ENCODE data around the gene CFP. TPM values are rescaled to one million over a fixed set of nuclear protein-coding genes. Genes with fewer than 3 reads are reported as not detected.
"Not testable (repeated sequence)": the region's sequence is repeated elsewhere in the genome, so short reads cannot be mapped to it uniquely, and the experiment has no call there.

CFP gene
- 1 to 10 TPM; 1.5 to 3.0 (median 1.8) TPM for polyA plus RNA-seq (ENCODE audit: insufficient read length in 3 of 3)
- long read RNA-seq, donor 1: 0 reads
- long read RNA-seq, donor 2: 0 reads
- long read RNA-seq, donor 3: 0 reads
- long read RNA-seq, donor 4: 0 reads
- long read RNA-seq, donor 5: 0 reads
- long read RNA-seq, donor 6: 0 reads
- long read RNA-seq, donor 7: 0 reads
- long read RNA-seq, donor 8: 0 reads
- long read RNA-seq, donor 9: 0 reads
- long read RNA-seq, donor 10: 0 reads
- long read RNA-seq, donor 11: 0 reads
- long read RNA-seq, donor 12: 0 reads
- long read RNA-seq, donor 13: 0 reads
- long read RNA-seq, donor 14: 0 reads
- long read RNA-seq, donor 15, partial matches to known transcripts: 0 of 2 reads
- long read RNA-seq, donor 15, other reads (novel, unspliced or antisense): 0 of 2 reads
- long read RNA-seq, donor 16, partial matches to known transcripts: 0 of 2 reads
- long read RNA-seq, donor 16, other reads (novel, unspliced or antisense): 0 of 2 reads

DNA sequence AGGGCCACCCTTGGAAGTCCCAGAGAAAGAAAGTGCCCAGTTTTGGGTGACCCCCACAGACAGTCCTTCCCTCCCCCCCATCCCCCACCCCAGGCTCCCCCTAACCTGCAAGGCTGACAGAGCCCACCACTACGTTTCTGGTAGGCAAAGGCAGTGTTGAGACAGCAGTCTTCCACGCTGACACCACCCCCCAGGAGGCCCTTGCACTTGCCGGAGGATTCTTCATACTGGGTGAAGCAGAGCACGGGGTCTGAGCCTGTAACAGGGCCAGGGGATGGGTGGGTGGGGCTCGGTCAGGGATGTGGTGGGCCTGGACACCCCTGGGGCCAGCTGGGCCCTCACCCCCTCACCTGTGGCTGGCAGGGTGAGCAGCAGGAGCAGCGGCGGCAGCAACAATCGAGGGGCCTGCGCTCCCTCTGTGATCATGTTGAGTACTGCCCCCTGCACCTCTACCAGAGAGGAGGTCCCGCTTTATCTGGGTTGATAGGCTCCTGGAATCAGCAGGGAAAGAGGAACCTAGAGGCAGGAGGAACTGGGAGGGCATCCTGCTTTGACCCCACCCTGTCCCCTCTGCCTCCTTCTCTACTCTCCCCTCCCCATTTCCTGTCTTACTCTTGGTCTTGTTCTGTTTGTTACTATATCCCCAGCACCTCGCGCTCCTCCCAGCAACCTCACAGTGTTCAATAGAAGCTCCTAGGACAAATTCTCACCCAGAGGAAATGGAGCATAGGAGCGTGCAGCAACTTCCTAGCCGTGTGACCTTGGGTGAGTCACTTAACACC is at the start of gene CFP:
Gene CFP, minus strand, starts transcription at position 512 of the 782 bp plus-strand sequence. Its CDS starts 86 bp downstream, at position 426.
- no peak for DNase-seq (ENCODE audit: extremely low read depth in 1 of 11, low read depth in 9 of 11, low spot score in 4 of 11)

DNA sequence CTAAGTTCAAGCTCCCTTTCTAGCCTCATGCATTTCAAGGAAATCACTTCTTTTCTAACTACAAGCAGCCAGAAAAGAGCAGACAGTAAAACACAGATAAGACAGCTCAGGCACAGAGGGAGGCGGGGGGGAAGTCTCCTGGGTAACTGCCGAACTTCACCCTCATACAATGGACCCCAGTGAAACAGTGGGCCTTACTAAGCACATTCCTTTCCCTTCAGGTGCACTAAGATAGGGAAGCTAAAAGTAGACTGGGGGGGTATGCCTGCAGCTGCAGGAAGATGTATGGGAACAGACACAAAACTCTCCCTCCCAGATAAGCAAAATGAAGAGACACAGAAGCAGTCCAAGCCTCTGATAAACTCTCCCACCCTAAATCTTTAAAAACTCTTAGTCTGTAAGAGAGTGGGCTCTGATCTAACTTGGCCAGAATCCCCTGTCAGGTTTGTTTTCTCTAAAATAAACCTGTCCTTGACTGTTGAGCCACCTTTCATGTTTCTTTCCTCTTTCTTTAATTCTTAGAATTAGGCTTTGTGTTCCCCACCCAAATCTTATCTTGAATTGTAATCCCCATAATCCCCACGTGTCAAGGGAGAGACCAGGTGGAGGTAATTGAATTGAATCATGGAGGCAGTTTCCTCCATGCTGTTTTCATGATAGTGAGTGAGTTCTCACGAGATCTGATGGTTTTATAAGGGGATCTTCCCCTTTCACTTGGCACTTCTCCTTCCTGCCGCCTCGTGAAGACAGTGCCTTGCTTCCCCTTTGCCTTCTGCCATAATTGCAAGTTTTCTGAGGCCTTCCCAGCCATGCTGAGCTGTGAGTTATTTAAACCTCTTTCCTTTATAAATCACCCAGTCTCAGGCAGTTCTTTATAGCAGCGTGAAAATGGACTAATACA is 46.5 kb upstream of the CFP start:
- not testable (repeated sequence) for DNase-seq (ENCODE audit: extremely low read depth in 1 of 11, low read depth in 9 of 11, low spot score in 4 of 11)

DNA sequence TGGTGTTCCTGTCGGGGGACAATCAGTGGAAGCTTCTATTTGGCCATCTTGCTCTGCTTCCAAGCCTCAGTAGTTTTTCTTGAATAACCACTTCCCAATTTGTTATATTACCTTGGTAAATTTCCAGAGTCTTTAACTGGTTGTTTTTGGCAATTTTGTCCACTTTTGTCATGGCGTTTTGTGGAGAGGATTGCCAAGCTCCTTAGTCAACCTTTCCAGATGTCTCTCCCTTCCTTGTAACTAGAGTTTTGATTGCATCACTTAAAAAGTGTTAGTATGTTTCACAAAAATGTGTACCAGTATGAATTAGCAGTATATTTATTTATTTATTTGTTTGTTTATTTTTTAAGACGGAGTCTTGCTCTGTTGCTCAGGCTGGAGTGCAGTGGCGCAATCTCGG is 45.0 kb upstream of the CFP start:
- no peak for DNase-seq (ENCODE audit: extremely low read depth in 1 of 11, low read depth in 9 of 11, low spot score in 4 of 11)

DNA sequence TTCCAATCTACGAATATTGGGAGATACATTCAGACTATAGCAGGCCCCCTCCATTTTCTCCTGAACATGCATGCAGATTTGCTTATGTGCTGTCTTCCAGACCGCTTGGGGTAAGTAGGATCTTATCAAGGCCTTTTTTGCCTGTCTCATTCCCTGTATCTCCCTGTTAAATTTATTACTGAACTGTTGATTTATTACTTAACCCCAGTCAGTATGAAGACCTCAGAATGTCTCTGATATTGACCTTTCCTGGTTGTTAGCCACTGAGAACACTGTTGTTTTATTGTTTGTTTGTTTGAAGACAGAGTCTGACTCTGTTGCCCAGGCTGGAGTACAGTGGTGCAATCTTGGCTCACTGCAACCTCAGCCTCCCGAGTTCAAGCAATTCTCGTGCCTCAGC is 36.1 kb upstream of the CFP start:
- not testable (repeated sequence) for DNase-seq (ENCODE audit: extremely low read depth in 1 of 11, low read depth in 9 of 11, low spot score in 4 of 11)

DNA sequence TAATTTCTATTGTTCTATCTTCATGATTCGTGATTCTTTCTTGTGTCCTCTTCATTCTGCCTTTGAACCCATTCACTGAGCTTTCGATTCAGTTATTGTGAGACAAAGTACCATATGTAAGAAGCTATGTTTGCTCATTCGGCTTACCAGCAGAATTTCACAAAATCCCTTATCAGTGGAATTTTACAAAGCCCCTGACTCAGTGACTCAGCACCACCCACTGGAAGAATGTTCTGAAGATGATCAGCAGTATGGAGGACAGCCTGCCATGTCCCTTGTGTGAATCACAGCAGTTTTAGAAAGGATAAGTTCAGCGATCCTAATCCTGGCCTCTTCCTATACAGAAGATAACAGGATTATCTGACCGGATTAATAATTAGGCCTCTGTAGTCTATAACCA is 35.0 kb upstream of the CFP start:
- no peak for DNase-seq (ENCODE audit: extremely low read depth in 1 of 11, low read depth in 9 of 11, low spot score in 4 of 11)

DNA sequence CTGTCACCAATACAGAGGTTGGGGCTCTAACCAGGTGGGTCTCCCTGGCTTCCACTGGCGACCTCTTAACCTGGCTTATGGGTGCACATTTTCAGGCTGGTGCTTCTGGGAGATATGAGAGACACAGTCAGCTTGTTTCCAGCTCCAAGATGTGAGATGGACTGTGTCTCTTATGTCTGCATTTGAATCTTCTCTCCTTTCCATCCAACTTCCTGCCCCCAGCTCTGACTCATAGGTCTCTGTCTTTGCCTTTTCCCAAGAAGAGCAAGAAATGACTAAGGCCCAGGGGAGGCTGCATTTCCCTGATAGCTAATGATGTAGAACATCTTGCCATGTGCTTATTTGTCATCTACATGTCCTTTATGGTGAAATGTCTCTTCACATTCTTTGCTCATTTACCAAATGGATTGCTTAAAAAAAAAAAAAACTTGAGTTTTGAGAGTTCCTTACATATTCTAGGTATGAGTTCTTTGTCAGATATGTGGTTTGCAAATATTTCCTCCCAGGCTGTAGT is 32.5 kb upstream of the CFP start:
- DNase-seq (ENCODE audit: extremely low read depth in 1 of 11, low read depth in 9 of 11, low spot score in 4 of 11): no peak

DNA sequence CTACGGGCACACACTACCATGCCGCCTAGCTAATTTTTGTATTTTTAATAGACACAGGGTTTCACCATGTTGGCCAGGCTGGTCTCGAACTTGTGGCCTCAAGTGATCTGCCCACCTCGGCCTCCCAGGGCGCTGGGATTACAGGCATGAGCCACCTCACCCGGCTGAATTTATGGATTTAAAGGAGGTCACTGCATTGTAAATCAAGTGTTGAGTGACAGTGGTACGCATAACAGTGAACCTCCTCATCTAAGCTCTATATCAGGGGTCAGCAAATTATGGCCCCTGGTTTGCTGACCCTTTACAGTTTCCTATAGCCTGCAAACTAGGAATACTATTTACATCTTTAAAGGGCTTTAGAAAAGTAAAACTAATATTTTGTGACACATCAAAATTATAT is 31.8 kb upstream of the CFP start:
- no peak for DNase-seq (ENCODE audit: extremely low read depth in 1 of 11, low read depth in 9 of 11, low spot score in 4 of 11)

DNA sequence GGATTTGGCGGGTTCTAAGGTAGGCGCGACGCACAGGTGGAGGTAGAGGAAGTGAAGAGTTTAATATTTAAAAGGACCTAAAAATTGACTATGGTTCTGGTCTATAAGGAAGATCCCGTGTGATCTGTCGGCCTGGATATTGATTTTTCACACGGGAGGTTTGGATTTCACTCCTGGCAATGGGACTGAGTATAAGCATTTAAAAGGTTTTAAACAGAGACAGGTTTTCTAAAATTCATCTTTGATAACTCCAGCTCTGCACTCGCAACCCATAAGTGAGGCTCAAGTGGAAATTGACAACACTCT is 29.6 kb upstream of the CFP start:
- no peak for DNase-seq (ENCODE audit: extremely low read depth in 1 of 11, low read depth in 9 of 11, low spot score in 4 of 11)

DNA sequence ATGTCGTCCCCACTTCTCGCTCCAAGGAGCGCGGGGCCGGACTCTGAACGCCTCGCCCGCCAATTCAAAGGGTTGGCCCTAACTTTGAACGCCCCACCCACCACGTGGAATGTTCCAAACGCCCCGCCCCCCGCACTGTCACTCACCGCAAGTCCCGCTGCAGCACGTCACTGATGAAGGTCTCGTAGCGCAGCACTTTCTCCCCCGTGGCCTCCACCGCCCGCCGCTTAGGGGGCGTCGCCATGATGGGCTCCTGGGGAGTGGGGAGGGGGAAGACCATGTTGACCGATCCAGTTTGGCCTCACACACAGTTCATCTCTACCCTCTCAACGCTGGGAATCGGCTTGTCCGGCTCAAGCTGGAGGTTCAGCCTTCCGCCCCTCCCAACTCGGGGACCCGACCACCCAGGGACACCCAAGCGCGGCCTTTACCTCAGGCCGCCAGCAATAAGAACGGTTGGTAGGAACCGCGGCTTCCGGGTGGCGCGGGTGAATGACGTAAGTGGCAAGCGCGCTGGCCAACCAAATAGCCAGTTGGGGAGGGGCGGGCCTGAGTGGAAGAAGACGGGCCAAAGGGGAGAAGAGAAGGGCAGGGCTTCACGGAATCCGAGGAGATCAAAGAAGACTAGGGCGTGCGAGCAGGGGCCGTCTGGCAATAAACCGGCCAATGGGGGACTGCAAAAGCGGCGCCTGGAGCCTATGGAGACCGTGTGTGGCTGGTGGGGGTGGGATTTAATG is 29.1 kb upstream of the CFP start, which contains the start of gene UXT:
Gene UXT, minus strand, starts transcription at position 497 of the 737 bp plus-strand sequence. Its CDS starts 253 bp downstream, at position 244.
- peak; percentile 71 to 89 (median 82) for DNase-seq (ENCODE audit: extremely low read depth in 1 of 11, low read depth in 9 of 11, low spot score in 4 of 11)

DNA sequence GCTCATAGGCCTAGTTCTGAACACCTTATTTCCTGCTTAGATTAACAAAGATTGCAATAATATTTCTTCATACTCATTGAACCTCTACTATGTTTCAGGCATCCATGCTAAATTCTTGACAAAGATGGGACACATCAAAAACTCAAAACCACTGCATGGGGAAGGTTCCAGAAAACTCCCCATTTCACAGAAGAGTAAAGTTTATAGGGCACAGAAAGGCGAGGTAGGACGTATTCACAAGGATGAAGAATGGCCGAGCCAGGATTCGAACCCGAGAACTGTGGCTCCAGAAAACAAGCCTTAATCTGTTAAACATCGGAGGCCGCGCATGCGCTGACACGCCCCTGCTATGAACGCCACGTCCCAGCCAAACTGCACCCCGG is 28.6 kb upstream of the CFP start:
- DNase-seq (ENCODE audit: extremely low read depth in 1 of 11, low read depth in 9 of 11, low spot score in 4 of 11): no peak

DNA sequence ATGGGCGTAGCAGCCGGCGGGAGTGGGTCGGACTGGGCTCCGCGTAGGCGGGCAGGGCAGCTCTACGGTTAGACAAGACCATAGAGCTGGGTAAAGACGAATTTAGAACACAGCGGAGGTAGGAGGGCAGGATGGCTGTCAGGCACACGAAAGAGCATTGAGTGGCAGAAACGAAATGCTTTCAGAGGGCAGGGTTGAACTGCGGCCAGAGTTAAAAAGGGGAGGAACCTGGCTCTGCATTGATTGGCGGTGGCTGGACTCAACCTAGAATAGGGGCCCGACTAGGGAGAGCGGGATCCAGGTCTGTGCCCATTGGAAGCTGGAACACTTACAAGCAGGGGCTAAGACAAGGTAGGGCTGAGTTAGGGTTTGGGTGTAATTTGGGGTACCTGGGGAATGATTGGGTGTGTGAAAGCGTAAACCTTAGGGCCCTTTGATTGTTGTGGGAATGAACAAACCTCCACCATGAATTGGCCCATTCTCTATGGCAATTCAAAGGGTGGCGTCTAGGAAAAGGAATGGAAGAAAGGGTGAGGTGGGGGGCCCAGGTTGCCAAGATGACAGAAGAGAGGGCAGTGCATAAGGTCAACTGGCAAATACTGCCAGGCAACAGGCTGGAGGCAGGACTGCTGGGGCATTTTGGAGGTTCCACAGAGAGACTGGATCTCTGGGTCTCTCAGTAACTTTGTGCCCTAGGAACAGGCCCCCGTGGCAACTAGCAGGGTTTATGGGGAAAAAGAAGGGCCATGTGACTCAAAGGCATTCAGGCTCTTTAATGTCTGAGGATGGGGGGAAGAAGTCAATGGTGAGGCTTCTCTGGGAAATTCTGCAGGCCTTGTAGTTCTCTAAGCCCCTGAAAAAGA is 21.5 kb upstream of the CFP start:
- no peak for DNase-seq (ENCODE audit: extremely low read depth in 1 of 11, low read depth in 9 of 11, low spot score in 4 of 11)

DNA sequence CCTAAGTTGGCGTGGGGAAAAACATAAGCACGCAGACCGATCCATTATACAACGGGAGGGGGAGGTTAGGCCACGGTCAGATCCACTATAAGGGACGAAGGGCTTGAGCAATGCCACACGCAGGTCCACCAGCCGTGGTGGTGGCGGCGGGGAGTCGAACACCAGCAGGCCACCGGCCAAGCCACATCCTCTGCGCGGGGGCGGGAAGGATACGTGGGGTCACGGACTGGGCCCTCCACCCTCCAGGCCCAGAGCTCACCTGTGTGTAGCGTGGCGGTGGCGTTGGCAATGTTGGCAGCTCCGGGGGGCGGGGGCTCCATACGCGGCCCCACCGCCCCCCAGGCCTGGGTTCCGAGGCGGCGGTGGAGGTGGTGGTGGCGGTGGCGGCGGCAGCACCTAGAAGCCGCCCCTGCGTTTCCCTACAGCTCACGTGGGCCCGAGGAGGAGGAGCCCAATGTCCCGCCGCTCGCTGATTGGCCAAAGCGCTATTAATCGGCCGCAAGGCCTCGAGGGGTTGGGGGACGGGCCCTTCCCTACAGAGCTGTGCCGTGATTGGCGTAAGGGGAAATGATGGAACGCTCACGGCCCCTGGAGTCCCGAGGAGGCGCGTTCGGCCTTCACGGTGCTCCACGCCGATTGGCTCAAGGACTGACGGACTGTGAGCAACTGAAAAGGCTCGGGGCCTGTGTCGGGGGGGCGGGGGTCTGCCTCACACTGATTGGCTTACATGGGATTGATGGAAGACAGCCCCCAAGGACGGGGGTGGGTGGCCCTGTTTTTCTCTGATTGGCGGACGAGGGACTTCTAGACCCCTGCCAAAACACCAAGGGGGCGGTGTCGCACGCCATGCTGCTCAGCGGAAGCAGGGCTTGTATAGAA is 20.7 kb upstream of the CFP start, which contains the start of gene ELK1:
Gene ELK1, minus strand, starts transcription at position 400 of the 879 bp plus-strand sequence. CDS start 9,122 bp downstream, outside the sequence.
- peak; percentile 74 to 95 (median 91) for DNase-seq (ENCODE audit: extremely low read depth in 1 of 11, low read depth in 9 of 11, low spot score in 4 of 11)

DNA sequence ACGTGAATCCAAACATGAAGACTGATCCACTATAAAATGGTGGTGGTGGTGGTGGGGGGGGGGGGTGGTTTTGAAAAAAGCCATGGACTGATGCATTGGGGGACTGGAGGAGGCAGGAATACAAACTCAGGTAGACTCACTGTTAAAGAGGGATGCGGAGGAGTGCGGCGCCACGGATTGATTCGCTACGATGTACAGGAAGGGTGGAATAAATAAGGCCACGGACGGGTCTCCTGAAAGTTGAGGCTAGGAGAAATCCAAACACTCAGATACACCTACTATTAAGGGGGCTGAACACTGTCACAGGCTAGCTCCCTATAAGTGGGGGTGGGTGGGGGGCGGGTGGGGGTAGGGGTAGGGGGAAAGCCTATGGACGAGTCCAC is 20.0 kb upstream of the CFP start:
- no peak for DNase-seq (ENCODE audit: extremely low read depth in 1 of 11, low read depth in 9 of 11, low spot score in 4 of 11)

DNA sequence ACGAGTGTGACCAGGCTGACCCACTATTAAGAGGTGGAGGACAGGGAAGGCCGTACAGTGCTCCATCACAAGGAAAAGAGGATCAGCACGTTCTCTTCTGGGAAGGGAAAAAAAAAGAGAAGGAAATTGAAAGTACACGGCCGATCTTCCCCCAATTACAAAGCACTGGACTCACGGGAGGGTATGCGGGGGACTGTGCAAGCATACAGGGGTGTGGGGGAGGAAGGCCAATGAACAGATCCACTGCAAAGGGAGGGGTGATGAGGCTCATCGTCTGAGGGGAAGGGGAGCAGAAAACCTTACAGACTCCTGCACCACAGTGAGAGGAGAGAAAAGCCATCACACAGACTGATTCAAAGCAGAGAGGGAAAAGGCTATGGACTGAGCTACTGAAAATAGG is 19.5 kb upstream of the CFP start:
- DNase-seq (ENCODE audit: extremely low read depth in 1 of 11, low read depth in 9 of 11, low spot score in 4 of 11): no peak

DNA sequence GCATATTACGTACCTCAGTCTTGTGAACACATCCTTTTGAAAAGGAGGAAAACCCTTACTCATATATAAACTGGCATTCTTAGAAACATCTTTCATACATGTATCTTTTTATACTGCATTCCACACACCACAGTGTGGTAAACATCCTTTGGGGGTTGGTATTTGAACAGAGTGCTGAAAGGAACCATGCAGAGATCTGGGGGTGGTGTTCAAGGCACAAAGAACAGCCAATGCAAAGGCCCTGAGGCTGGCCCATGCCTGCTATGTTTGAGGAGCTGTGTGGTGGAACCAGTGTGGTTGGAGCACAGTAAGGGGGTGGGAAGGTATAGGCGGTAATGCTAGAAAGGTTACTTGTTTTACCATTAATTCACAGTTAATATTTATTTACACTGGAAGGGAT is 18.6 kb upstream of the CFP start:
- DNase-seq (ENCODE audit: extremely low read depth in 1 of 11, low read depth in 9 of 11, low spot score in 4 of 11): no peak

DNA sequence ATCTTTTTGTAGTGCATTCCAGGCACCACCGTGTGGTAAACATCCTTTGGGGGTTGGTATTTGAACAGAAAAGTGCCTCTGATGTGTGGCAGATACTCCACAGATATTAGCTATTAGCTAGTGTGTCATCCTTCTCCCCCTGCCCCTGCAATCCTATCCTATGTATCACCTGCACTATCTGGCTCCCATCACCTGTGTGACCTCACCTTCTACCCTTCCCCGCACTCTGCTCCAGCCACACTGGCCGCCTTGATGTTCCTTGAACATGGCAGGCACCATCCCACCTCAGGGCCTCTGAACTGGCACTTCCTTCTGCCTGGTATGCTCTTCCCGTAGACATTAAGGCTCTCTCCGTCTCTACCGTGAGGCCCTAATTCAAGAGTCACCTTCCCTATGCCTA is 16.9 kb upstream of the CFP start:
- DNase-seq (ENCODE audit: extremely low read depth in 1 of 11, low read depth in 9 of 11, low spot score in 4 of 11): no peak

DNA sequence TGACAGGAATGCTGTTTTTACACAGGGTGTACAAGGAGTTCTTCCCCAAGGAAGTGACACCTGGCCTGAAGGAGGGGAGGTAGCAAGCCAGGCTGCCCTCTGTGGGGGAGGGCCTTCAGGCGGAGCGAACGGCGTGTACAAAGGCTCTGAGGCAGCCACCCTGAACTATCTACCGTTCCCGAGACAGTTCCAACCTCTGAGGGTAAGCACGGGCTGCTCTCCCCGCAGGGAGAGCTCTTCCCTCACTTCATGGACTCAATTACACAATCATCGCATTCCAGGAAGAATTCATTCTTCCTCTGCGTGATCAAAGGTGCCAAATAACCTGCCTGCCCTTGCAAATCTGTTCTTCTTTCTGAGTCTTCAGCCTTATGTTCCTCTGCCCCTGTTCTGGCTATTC is 15.8 kb upstream of the CFP start:
- DNase-seq (ENCODE audit: extremely low read depth in 1 of 11, low read depth in 9 of 11, low spot score in 4 of 11): no peak
